NCI-H187 treated with DMSO at 0.1 percent for 48 hours (cell line): ENCODE measurements around the gene GRK2.
"Not testable (repeated sequence)": the region's sequence is repeated elsewhere in the genome, so short reads cannot be mapped to it uniquely, and the experiment has no call there.

Source experiments
- DNase-seq: peaks from one replicate; lab custom pipeline; 2025; lab: John Stamatoyannopoulos, UW

GRK2 gene

GRCh38 chr11:67254798-67255197, 11.5 kb upstream of the GRK2 start:
- DNase-seq: no peak

DNA sequence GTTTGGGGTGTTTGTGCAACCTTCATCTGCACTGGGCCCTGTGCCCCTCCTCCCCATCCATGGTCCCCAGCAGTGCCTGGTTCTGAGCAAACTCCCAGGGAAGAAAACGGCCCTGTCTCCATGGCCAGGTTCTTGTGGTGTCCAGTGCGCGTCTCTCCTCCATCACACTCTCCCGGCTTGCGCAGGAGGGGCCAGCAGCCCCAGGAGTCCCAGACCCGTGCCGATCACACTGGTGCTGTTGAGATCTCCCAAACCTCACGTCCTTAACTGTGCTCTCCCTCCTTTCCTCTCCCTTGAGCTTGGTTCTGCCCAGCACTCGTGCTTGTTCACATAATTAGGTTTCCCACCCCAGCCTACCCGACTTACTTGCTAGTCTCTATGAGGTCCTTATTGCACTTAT, 10.9 kb upstream of the GRK2 start:
- DNase-seq: no peak

- DNase-seq: no peak
Observed at GRCh38 chr11:67255864-67256263, 10.4 kb upstream of the GRK2 start.

GRCh38 chr11:67256477-67257135, 9.7 kb upstream of the GRK2 start:
- no peak for DNase-seq

DNA sequence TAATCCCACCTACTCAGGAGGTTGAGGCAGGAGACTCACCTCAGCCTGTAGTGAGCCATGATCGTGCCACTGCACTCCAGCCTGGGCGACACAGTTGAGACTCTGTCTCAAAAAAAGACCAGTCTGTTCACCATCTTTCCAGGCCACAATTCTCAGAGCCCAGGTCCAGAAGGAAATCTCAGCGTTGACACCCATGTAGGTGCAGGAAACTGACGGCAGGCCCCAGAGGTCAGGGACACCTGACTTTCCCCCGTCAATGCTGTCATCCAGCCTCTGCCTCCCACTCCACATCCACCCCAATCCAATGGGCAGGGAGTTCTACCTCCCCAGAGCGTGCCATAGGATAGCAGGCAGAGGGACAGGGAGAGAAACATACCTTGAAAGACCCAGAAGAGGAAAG, 5.9 kb upstream of the GRK2 start:
- DNase-seq: no peak

DNA sequence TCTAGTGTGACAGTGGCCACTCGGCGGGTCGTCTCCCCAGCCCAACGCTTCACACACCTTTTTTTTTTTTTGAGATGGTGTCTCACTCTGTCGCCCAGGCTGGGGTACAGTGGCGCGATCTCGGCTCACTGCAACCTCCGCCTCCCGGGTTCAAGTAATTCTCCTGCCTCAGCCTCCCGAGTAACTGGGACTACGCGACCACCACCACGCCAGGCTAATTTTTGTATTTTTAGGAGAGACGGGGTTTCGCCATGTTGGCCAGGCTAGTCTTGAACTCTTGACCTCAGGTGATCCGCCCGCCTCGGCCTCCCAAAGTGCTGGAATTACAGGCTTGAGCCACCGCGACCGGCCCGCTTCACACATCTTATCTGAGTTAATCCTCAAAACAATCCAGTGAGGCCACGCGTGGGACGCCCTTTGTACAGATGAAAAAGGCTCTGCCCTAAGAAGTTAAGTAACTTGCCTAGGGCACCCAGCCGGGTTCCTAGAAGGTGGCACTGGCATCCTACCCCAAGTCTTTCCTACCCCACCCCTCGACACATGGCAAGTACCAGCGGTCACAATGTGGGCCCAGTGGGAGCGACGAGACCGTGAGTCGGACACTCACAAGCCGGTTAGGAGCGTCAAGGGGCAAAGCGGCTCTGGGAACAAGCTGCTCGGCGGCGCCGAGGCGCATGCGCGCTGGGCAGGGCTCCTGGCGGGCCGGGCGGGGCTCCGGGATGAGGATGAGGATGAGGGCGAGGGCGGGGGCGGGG, 5.2 kb upstream of the GRK2 start:
- not testable (repeated sequence) for DNase-seq

DNA sequence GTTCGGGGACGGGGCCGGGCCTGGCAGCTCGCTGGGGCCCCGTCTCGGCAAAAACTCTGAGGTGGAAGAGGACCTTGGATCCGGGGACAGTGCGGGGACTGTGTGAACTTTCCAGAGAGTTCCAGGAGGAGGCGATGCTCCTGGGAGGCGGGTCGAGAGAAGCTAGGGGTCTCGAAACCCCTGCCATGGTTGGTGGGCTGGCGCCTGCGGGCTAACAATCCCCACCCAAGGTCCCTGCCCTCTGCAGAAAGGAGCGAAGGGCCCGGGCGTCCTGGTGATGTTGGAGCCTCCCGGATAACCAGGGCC, 4.7 kb upstream of the GRK2 start:
- no peak for DNase-seq

DNA sequence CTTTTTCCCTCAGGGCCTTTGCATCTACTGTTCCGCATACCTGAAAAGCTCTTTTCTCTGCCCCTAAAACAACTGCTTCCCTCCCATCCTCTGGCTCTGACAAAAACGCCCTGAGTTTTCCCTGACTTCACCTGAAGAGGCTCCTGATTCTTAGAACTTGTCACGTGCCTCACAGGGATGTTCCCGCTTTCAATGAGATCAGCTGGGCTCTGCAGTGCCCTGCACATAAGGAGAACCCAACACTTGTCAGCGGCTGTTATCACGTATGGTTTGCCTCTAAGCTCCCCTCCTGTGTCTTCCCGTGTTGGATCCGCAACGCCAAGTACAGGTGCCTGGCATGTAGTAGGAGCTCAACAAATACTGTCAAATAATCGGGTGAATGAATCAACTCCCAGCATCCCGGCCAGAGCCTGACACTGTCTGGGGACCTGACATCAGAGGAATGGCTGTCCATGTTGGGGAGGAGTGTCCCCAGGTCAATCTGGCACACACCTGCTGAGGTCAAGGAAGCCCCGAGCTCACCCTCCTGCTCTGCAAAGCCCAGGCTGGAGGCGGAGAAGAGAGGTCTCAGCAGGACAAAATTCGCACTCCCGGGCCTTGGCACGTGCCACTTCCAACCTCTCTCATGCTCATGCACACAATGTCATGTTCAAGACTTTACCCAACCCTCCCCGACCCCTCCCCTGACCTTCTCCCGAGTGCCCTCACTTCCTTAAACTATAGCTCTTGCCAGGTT, 4.2 kb upstream of the GRK2 start:
- no peak for DNase-seq

GRCh38 chr11:67262731-67263675, 3.3 kb upstream of the GRK2 start:
- peak; percentile 27 for DNase-seq

GRCh38 chr11:67264260-67264659, 2.0 kb upstream of the GRK2 start:
- no peak for DNase-seq

GRCh38 chr11:67264877-67265632, 1.2 kb upstream of the GRK2 start:
- no peak for DNase-seq

DNA sequence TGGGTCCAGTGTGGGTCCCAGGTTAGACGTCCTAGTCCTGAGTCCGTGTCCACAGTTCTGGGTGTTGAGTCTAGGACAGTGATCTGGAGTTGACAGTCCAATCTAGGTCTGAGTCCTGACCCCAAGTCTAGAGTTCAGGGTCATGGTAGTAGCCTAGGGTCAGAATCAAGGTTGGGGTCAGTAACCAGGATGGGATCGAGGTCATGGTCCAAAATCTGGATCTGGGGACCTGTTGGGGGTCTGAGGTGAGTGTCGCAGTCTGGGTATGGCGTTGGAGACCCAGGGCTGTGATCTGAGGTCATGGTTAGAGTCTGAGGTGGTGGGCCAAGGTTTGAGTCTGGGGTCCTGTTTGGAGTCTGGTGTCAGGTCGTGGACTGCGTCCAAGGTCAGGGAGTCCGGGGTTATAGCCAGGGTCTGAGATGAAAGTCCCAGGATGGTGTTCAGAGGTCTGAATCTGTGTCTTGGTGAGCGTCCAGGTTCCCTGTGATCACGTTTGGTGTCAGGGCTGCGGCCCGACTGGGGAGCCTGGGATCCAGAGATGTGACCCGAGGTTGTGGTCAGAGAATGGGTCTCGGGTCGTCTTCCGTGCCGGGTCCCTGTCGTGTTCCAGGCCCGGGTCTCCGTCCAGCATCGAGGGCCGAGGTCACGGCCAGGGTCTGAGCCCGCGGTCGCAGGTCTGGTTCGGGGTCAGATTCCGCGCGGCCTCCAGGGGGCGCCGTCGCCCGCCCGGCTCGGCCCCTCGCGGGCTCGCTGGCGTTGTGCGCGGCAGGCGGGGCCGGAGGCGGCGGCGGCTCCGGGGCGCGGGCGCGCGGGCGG, 432 bp upstream of the GRK2 start:
- DNase-seq: no peak

GRCh38 chr11:67267188-67268080, 1.2 kb downstream of the GRK2 start:
- no peak for DNase-seq

DNA sequence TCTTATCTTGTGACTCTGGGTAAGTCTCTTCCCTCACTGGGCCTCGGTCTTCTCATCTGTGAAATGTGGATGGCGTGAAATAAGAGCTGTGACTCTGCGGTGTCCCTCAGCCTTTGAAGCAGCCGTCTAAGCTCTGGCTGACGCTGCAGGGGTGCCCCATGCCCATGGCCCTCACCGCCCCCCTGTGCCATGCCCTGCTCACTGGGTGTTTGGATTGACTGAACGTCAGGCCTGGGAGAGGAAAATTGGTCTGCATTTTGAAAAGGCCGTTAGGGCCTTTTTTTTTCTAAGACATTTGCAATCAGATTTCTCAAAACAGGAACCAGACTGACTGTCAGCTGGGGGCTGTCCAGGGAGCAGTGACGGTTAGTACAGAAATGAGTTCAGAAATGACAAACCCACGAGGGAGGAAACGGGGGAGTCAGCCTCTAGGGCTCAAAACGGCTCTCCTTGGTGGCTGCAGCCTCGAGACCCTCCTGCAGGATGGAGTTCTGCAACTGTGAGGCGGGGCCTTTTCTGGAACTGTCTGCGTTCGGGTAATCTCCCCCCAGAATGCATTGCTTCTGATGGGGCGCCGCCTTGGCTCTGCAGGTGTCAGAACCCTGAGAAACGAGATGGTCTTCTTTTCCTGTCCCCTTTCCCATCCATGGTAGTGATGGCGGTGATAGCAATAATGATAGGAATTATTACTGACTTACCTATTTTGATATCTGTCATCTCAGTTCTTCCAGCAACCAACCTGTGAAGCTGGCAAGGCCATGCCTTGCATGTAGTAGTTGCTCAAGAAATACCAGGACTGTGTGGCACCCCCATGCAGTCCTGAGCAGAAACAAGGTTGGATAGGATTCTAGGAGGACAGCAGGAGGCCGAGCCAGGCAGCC, 2.0 kb downstream of the GRK2 start:
- no peak for DNase-seq

- no peak for DNase-seq
Observed at GRCh38 chr11:67268962-67269268, 2.6 kb downstream of the GRK2 start.

- no peak for DNase-seq
Observed at GRCh38 chr11:67269401-67270255, 3.4 kb downstream of the GRK2 start.
